Activated CD4-positive, CD25-positive, alpha-beta regulatory T cell treated with anti-CD3 and anti-CD28 coated beads, Interleukin-2, amount 50 U/mL, for 16 hours (primary cell): Measurements from ENCODE around the gene PIP5K1B.

Experiments
- DNase-seq: peaks from one replicate; pipeline ENCODE4 v3.0.0-alpha.2; 2020; ENCODE audit warnings: low read depth, low spot score

Gene PIP5K1B

GRCh38 chr9:68951879-68952659, 247.0 kb downstream of the PIP5K1B start:
- DNase-seq: no peak

- DNase-seq: no peak
Measured at GRCh38 chr9:68953771-68954170, 248.7 kb downstream of the PIP5K1B start.

DNA sequence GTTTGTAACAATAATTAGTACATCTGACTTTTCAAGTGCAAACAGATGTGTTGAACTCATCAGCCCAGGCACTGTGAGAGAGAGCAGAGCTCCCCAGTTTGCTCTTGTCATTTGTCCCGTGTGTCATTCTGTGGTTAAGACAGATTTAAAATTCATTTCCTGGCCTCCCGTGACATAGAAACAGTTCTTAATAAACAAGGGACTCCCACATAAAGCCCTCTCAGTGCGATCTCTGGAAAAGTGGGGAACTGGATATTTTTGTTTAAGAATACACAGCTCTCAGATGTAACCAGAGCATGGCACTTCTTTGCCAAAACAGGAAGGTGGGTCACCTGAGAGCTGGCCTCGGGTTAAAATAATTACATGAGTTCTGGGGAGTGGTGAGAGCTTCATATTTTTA, 250.3 kb downstream of the PIP5K1B start:
- DNase-seq: no peak

DNA sequence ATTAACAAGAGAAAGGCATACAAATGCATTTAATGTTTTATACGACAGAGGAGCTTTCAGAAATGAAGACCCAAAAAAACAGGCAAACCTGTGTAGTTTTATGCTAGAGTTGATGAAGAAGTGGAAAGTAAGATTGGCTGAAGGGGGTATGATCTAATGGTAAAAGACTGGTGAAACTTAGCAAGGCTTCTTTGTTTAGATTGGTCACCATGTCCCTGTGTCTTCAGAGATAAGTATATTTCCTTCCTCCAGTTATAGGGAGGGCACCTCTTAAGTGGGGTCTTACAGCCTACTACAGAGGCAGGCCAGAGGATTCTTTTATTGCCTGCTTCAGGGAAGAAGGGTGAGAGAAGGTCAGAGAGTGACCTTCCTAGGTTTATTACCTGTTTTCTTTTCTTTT, 252.4 kb downstream of the PIP5K1B start:
- DNase-seq: no peak

DNA sequence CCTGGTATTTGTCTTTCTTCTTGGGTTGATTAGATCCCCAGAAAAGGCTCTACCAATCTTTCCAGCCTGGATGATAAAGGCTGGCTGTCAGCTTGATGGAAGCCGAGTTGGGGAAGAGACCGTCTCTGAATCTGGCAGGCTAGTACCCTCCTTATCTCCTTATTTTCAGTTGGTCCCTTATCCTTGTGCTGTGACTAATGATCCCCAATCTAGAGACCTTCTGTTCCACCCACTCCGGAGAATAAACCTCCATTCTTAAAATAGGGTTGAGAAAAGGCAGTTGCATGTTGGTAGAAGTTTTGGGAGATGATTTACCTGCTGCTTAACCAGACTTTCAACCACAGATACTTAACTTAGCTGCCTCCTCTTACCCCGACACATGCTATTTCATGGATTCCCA, 256.5 kb downstream of the PIP5K1B start:
- no peak for DNase-seq

GRCh38 chr9:68963416-68963815, 258.4 kb downstream of the PIP5K1B start:
- no peak for DNase-seq

DNA sequence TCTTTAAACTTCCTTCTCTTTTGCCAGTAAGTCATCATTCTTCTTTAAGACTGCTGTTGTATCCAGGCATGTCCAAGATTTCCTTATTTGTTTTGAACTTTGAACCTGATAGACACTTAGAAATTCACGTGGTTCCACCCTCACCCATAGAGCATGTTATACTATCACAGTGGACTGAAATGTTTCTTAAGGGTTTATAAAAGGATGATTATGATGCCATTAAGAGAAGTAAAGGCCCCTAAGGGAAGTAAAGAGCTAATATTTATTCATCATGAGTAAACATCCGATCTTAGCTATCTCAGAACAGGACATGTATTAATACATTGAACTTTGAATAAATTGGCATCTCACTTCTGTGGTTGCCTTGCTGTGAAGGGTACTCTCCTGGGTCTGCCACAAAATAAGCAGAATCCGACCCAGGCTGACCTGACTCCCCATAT, 259.1 kb downstream of the PIP5K1B start:
- no peak for DNase-seq

DNA sequence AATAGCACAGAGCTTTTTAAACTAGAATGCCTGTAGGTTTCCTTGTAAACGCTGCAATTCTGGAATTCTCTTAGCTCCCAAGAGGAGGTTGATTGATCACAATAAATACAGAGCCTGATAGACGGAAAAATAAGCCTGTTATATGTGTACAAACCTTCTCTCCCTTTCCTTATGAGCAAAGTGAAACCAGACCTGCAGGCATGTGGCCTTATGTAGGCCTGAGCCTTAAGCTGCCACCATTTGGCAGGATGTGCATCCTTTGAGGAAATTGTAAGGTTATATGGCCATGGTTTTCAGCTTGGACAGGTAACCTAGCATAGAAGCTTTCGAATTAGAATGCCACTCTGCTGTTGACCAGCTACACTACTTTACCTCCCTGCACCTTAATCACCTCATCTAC, 259.7 kb downstream of the PIP5K1B start:
- no peak for DNase-seq

- no peak for DNase-seq
Measured at GRCh38 chr9:68966496-68966944, 261.5 kb downstream of the PIP5K1B start.

DNA sequence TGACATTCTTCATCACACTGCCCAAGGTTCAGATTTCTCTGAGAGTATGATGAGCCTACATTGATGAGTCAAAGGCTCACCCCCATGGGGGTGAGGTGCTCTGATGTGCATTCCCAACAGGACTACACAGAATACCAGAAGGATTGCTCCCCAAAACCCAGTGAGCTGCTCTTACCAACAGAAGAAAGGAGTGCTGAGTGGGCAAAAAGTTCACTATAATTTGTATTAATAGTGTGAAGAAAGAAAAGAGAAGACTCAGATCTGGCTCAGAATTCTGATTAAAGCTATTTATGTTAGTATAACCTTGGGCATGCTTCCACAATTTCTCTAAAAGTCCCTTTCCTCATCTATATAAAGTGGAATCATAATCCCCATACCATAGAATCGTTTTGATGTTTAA, 262.8 kb downstream of the PIP5K1B start:
- DNase-seq: no peak

GRCh38 chr9:68969538-68969937, 264.5 kb downstream of the PIP5K1B start:
- DNase-seq: no peak

DNA sequence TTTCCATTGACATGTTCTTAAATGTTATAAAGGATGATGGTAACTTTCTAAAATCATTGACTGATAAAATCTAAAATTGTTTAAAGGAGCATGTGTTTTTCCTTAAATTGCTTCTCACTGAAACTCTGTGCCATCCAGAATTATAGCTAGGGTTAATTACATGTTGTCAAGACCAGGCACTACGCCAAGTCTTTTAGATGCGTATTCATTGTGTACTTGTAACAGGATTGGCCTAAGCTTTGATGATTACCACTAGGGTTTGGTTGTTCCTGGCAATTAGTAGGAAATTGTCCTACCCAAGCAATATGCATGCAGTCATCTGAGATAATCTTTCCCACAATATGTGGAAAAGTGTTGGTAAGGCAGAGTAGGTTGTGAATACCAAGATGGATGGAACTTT, 265.1 kb downstream of the PIP5K1B start:
- DNase-seq: no peak

- no peak for DNase-seq
Measured at GRCh38 chr9:68973619-68974018, 268.6 kb downstream of the PIP5K1B start.

DNA sequence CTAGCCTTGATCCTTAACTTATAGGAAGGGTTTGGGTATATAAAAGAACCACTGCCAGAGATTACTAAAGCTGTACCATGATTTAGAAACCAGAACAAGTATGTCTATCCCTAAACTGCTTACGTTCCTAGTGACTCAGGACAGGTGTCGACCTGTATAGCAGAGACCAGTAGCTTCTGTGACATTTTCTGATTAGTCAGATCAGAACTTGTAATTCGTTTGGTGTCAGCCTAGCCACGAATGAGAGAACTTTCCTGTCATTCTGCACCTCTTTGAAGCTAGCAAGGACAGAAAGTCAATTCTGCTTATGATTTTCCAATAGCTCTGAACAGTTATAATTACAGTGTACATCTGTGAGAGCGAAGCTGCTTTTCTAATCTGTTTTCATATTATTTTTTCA, 269.4 kb downstream of the PIP5K1B start:
- DNase-seq: no peak

GRCh38 chr9:68974901-68975300, 269.9 kb downstream of the PIP5K1B start:
- no peak for DNase-seq

DNA sequence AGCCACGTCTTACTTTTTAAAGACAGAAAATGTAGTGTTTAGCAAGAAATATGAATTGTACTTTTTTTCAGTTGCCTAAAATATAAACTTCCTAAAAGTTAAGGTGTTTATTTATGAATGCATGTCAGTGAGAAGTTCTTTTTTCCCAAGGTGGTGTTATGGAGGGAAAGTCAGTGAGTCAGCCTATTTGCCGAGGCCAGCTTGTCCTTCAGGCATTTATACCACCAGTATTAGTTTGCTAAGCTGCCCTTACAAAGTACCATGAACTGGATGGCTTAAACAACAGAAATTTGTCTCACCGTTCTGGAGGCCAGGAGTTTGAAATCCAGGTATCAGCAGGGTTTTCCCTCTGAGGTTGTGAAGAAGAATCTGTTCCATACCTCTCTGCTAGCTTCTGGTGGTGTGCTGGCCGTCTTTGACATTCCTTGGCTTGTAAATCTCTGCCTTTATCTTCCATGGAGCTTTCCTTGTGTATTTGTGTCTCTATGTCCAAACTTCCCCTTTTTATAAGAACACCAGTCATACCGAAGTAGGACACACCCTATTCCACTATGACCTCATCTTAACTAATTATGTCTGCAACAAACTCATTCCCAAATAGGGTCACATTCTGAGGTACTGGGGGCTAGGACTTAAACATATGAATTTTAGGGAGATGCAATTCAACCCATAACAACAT, 270.5 kb downstream of the PIP5K1B start:
- DNase-seq: no peak

DNA sequence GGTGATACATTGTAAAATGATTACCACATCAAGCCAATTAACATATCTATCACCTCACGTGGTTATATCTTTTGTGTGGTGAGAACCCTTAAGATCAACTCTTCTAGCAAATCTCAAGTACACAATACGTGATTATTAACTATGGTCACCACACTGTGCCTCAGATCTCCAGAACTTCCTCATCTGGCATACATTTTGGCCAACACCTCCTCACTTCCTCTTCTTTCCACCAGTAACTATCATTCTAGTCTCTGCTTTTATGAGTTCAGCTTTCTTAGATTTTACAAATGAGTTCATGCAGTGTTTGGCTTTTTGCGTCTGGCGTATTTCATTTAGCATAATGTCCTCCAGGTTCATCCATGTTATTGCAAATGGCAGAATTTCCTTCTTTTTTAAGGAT, 273.0 kb downstream of the PIP5K1B start:
- DNase-seq: no peak

GRCh38 chr9:68978501-68978900, 273.5 kb downstream of the PIP5K1B start:
- no peak for DNase-seq

GRCh38 chr9:68979538-68980314, 274.7 kb downstream of the PIP5K1B start:
- DNase-seq: no peak

GRCh38 chr9:68980341-68980914, 275.4 kb downstream of the PIP5K1B start:
- DNase-seq: no peak

- DNase-seq: no peak
Measured at GRCh38 chr9:68981789-68982188, 276.7 kb downstream of the PIP5K1B start.

- no peak for DNase-seq
Measured at GRCh38 chr9:68983008-68983411, 278.0 kb downstream of the PIP5K1B start.
